H1 (cell line): ENCODE measurements around the gene CYRIA. TPM values are rescaled to one million over a fixed set of nuclear protein-coding genes. Genes with fewer than 3 reads are reported as not detected.

Experiments used
- CTCF ChIA-PET: fragments of 300-600 bp; sonication (Branson Sonifier 250); formaldehyde crosslinking; loops from one replicate; lab custom pipeline; 2021; ENCODE audit not compliant: partially characterized antibody; lab: Charles Lee
- POLR2A ChIA-PET: fragments of 300-600 bp; sonication (Branson Sonifier 250); formaldehyde crosslinking; loops from one replicate; lab custom pipeline; 2021; ENCODE audit warnings: inconsistent platforms; ENCODE audit not compliant: partially characterized antibody; lab: Charles Lee
- DNase-seq, 2 experiments: peaks; one replicate each; pipeline versions ENCODE4 v3.0.0 to v3.0.0-alpha.2; 2010 to 2022; ENCODE audit warnings: low spot score in 2 of 2, low read depth in 1 of 2, mixed read lengths in 1 of 2
- FAIRE-seq: peaks from 2 replicates; lab custom pipeline; 2011; peaks lifted over from hg19 to GRCh38; lab: Jason Lieb, UNC
- H2AFZ ChIP-seq: 2 replicates; pipeline ENCODE4 v1.8.1; 2012; ENCODE audit warnings: low read length, inconsistent platforms
- H2AK5ac ChIP-seq: 2 replicates; pipeline ENCODE4 v1.6.1; 2013; ENCODE audit warnings: low read depth, low read length
- H2BK120ac ChIP-seq: replicated peaks from 2 replicates; pipeline ENCODE3; 2013; ENCODE audit warnings: low read depth, low read length, inconsistent platforms
- H2BK12ac ChIP-seq: 2 replicates; pipeline ENCODE4 v1.6.1; 2013; ENCODE audit warnings: low read depth, low read length
- H2BK15ac ChIP-seq: 2 replicates; pipeline ENCODE4 v1.6.1; 2013; ENCODE audit warnings: low read length
- H2BK20ac ChIP-seq: 2 replicates; pipeline ENCODE4 v1.6.1; 2013; ENCODE audit warnings: low read length
- H2BK5ac ChIP-seq: 2 replicates; pipeline ENCODE4 v1.6.1; 2013; ENCODE audit warnings: low read depth, low read length
- H3K14ac ChIP-seq: 2 replicates; pipeline ENCODE4 v1.6.1; 2013; ENCODE audit warnings: inconsistent platforms; ENCODE audit not compliant: insufficient read length
- H3K18ac ChIP-seq: 2 replicates; pipeline ENCODE4 v1.6.1; 2013; ENCODE audit warnings: low read length; ENCODE audit errors: extremely low read depth
- H3K23ac ChIP-seq: 2 replicates; pipeline ENCODE4 v1.6.1; 2013; ENCODE audit warnings: inconsistent platforms; ENCODE audit not compliant: insufficient read length
- H3K23me2 ChIP-seq: 2 replicates; pipeline ENCODE4 v1.6.1; 2013; ENCODE audit warnings: low read depth, low read length
- H3K27ac ChIP-seq: 2 replicates; pipeline ENCODE4 v1.6.1; 2011; ENCODE audit warnings: low read depth, low read length, inconsistent platforms
- H3K27me3 ChIP-seq, 4 experiments: replicated peaks in 1 of 4; 1 replicate in 1 of 4; 2 replicates in 3 of 4; pipeline versions ENCODE4 v1.6.1 to v1.8.1; 2011 to 2013; ENCODE audit warnings: low read length in 3 of 4, mild to moderate bottlenecking in 3 of 4, inconsistent platforms in 2 of 4, mixed read lengths in 2 of 4, moderate library complexity in 1 of 4; ENCODE audit not compliant: control insufficient read depth in 3 of 4, insufficient read depth in 3 of 4; ENCODE audit errors: extremely low read depth in 1 of 4
- H3K36me3 ChIP-seq, 4 experiments: 2 replicates each; pipeline versions ENCODE4 v1.6.1 to v1.8.1; 2011 to 2013; ENCODE audit warnings: mild to moderate bottlenecking in 4 of 4, low read length in 3 of 4, moderate library complexity in 2 of 4, control low read depth in 1 of 4, inconsistent platforms in 1 of 4; ENCODE audit not compliant: insufficient read depth in 4 of 4, control insufficient read depth in 2 of 4
- H3K4ac ChIP-seq: replicated peaks from 2 replicates; pipeline ENCODE3; 2013; ENCODE audit warnings: low read length, low read depth, mixed read lengths, inconsistent platforms; ENCODE audit not compliant: insufficient read length
- H3K4me1 ChIP-seq, 4 experiments: replicated peaks in 1 of 4; 1 replicate in 1 of 4; 2 replicates in 3 of 4; pipeline versions ENCODE4 v1.6.1 to v1.8.1; 2011 to 2013; ENCODE audit warnings: low read length in 3 of 4, inconsistent platforms in 2 of 4, mixed read lengths in 1 of 4; ENCODE audit not compliant: insufficient read depth in 4 of 4, control insufficient read depth in 3 of 4
- H3K4me2 ChIP-seq, 2 experiments: 2 replicates each; pipeline versions ENCODE4 v1.6.1 to v1.8.1; 2011 to 2013; ENCODE audit warnings: low read depth in 2 of 2, low read length in 2 of 2, control low read depth in 1 of 2, inconsistent platforms in 1 of 2, mild to moderate bottlenecking in 1 of 2; ENCODE audit not compliant: insufficient read depth in 1 of 2
- H3K4me3 ChIP-seq, 4 experiments: fragments of 200-600, 300-600 bp in 1 of 4; sonication (generic), shearing (Covaris generic), sonication (Bioruptor Twin) in 1 of 4; 2 replicates each; pipeline versions ENCODE4 v1.5.1 to v1.8.1; 2011 to 2016; ENCODE audit warnings: low read length in 4 of 4, low read depth in 3 of 4, control low read depth in 2 of 4, inconsistent platforms in 2 of 4, mild to moderate bottlenecking in 2 of 4, mixed read lengths in 1 of 4, moderate library complexity in 1 of 4; ENCODE audit not compliant: insufficient read depth in 2 of 4; ENCODE audit errors: extremely low read depth in 1 of 4
- H3K56ac ChIP-seq: replicated peaks from 2 replicates; pipeline ENCODE3; 2013; ENCODE audit warnings: low read depth, mild to moderate bottlenecking, mixed read lengths, low read length, inconsistent platforms; ENCODE audit not compliant: insufficient read length
- H3K79me1 ChIP-seq: 2 replicates; pipeline ENCODE4 v1.6.1; 2013; ENCODE audit warnings: low read depth, low read length, control low read depth
- H3K79me2 ChIP-seq, 2 experiments: 2 replicates each; pipeline versions ENCODE4 v1.6.1 to v1.8.1; 2012 to 2013; ENCODE audit warnings: low read length in 2 of 2, mild to moderate bottlenecking in 2 of 2, inconsistent platforms in 1 of 2; ENCODE audit not compliant: insufficient read depth in 2 of 2, control insufficient read depth in 1 of 2
- H3K9ac ChIP-seq, 4 experiments: replicated peaks in 1 of 4; 1 replicate in 1 of 4; 2 replicates in 3 of 4; pipeline versions ENCODE4 v1.6.1 to v1.8.1; 2011 to 2013; ENCODE audit warnings: low read depth in 3 of 4, low read length in 3 of 4, control low read depth in 2 of 4, mild to moderate bottlenecking in 2 of 4, moderate library complexity in 2 of 4, inconsistent platforms in 1 of 4; ENCODE audit errors: extremely low read depth in 1 of 4
- H3K9me3 ChIP-seq, 2 experiments: 2 replicates each; pipeline versions ENCODE4 v1.6.1 to v1.8.1; 2012 to 2013; ENCODE audit warnings: mild to moderate bottlenecking in 2 of 2, moderate library complexity in 2 of 2, control low read depth in 1 of 2, inconsistent platforms in 1 of 2, low read depth in 1 of 2, low read length in 1 of 2, mixed read lengths in 1 of 2; ENCODE audit not compliant: insufficient read depth in 2 of 2
- H4K20me1 ChIP-seq, 2 experiments: replicated peaks in 1 of 2; 2 replicates each; pipeline versions ENCODE3 to v1.8.1; 2011 to 2013; ENCODE audit warnings: inconsistent platforms in 2 of 2, low read length in 2 of 2, mild to moderate bottlenecking in 1 of 2; ENCODE audit not compliant: insufficient read depth in 2 of 2, control insufficient read depth in 1 of 2
- H4K5ac ChIP-seq: 2 replicates; pipeline ENCODE4 v1.6.1; 2013; ENCODE audit warnings: low read length, low read depth, mixed read lengths, inconsistent platforms; ENCODE audit not compliant: insufficient read length
- H4K8ac ChIP-seq: 2 replicates; pipeline ENCODE4 v1.8.0; 2013; ENCODE audit warnings: mild to moderate bottlenecking, moderate library complexity, low read length, inconsistent platforms; ENCODE audit not compliant: insufficient read depth; ENCODE audit errors: extremely low read depth
- H4K91ac ChIP-seq: replicated peaks from 2 replicates; pipeline ENCODE3; 2013; ENCODE audit warnings: low read length, mixed read lengths, inconsistent platforms; ENCODE audit not compliant: insufficient read length
- BRCA1 ChIP-seq: IDR thresholded peaks from 2 replicates; pipeline ENCODE4 v1.6.1; 2012; ENCODE audit warnings: low read depth, low read length, improper control_type of control experiment
- CEBPB ChIP-seq: IDR thresholded peaks from 2 replicates; pipeline ENCODE4 v1.6.1; 2012; ENCODE audit warnings: low read depth, low read length
- CREB1 ChIP-seq: IDR thresholded peaks from 2 replicates; pipeline ENCODE4 v1.6.1; 2012; ENCODE audit warnings: inconsistent platforms
- FOSL1 ChIP-seq: IDR thresholded peaks from 2 replicates; pipeline ENCODE4 v1.6.1; 2011; ENCODE audit warnings: mild to moderate bottlenecking, low read depth, low read length, moderate library complexity; ENCODE audit not compliant: insufficient read depth
- GABPA ChIP-seq: IDR thresholded peaks from 2 replicates; pipeline ENCODE4 v1.6.1; 2011; ENCODE audit warnings: mild to moderate bottlenecking, low read length, moderate library complexity, borderline replicate concordance; ENCODE audit not compliant: insufficient read depth
- MAFK ChIP-seq: IDR thresholded peaks from 2 replicates; pipeline ENCODE4 v1.6.1; 2012; ENCODE audit warnings: low read depth, mild to moderate bottlenecking, improper control_type of control experiment, low read length
- NRF1 ChIP-seq: IDR thresholded peaks from 2 replicates; pipeline ENCODE4 v1.6.1; 2011; ENCODE audit warnings: mild to moderate bottlenecking, low read depth, low read length, improper control_type of control experiment
- POU5F1 ChIP-seq: IDR thresholded peaks from 2 replicates; pipeline ENCODE4 v1.6.1; 2011; ENCODE audit warnings: low read depth, mild to moderate bottlenecking, low read length, moderate library complexity
- SUZ12 ChIP-seq: fragments of 200-600 bp; sonication (generic); IDR thresholded peaks from 2 replicates; pipeline ENCODE4 v1.6.1; 2012; ENCODE audit warnings: mild to moderate bottlenecking, inconsistent platforms, low read length, moderate library complexity, mixed read lengths
- TAF1 ChIP-seq: IDR thresholded peaks from 2 replicates; pipeline ENCODE4 v1.6.1; 2011; ENCODE audit warnings: mild to moderate bottlenecking, low read depth, low read length
- TAF7 ChIP-seq: optimal IDR thresholded peaks from 2 replicates; pipeline ENCODE3; 2011; ENCODE audit warnings: low read depth, mild to moderate bottlenecking, inconsistent platforms, low read length, moderate library complexity, borderline replicate concordance
- WGBS, 2 experiments: shearing (Covaris generic) in 1 of 2; methylation state at CpG; one replicate each; pipeline versions ENCODE4 v1.1.6 to v1.1.7; 2013 to 2015; ENCODE audit warnings: low lambda C conversion rate in 2 of 2, mixed read lengths in 2 of 2, inconsistent platforms in 1 of 2, low coverage in 1 of 2, missing lambda C conversion rate in 1 of 2; ENCODE audit not compliant: insufficient replicate concordance in 2 of 2, insufficient coverage in 1 of 2, insufficient read length in 1 of 2; ENCODE audit errors: extremely low coverage in 1 of 2, missing lambda C conversion rate in 1 of 2; 5-methylcytosine and 5-hydroxymethylcytosine counted together
- polyA plus RNA-seq, 7 experiments: library from polyadenylated mRNA; depleted of rRNA in 3 of 7; stranded (reverse) in 5 of 7; unstranded in 2 of 7; fragments of >200 nt in 5 of 7; fragments of 200-250 nt in 2 of 7; gene quantifications; 1 replicate in 5 of 7; 2 replicates in 1 of 7; 4 replicates in 1 of 7; pipeline versions ENCODE4 v1.2.1 to v1.2.3, GENCODE V29; 2011 to 2013; ENCODE audit warnings: missing spikeins in 2 of 7, mixed read lengths in 2 of 7
- total RNA-seq: library from RNA; stranded (reverse); fragmentation: NEBNext Ultra II Directional; extraction: Animal tissue kit (Norgen Biotek cat#: 25700); gene quantifications from 2 replicates; pipeline ENCODE4 v1.2.1, GENCODE V29; 2021
- TF ChIP-seq, protein P1 (sequence below): IDR thresholded peaks from 2 replicates; pipeline ENCODE4 v1.6.1; 2012; ENCODE audit warnings: inconsistent platforms

Gene CYRIA
- total and polyA plus RNA-seq, 2 of the 8 experiments (the other 6 are each of a cell fraction or from before 2014, with no cell fraction given) = 1.5 to 9.8 TPM

DNA sequence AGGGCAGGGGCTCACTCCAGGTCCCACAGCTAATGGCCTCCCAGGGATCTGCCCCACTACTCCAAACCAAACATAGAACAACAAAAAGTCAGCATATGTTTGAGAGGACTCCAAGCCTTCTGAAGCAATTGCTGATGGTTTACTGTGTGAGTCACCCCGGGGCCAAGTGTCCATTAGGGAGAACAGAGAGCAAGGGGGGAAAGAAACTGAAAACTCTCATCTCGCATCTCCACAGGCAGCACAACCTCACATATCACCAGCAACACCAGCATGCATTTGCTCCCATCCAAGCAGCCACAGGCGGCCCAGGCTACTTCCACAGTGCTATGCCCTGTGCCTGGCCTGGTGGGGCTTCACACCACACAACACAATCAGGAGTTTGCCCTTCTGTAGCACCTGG, 39.1 kb downstream of the CYRIA start:
- no peak overlapping the region for H3K18ac ChIP-seq
- no peaks in the 10 kb centered on the region for H3K79me2 ChIP-seq
- CTCF ChIA-PET = interaction anchor here (1.3 to 13.4 kb wide), 7 partner anchors 8 to 129 kb away, joined by 3 to 208 read pairs (median 6); no protein-coding TSS in a partner anchor
- no peak overlapping the region for H2BK12ac ChIP-seq
- POLR2A ChIA-PET = interaction anchor here (1.1 kb wide), 1 partner anchor 11 kb away, joined by 4 read pairs; no protein-coding TSS in a partner anchor
- DNase-seq = no peak
- H4K8ac ChIP-seq = peak overlapping the region; percentile 19
- H4K20me1 ChIP-seq = no peaks in the 10 kb centered on the region
- H3K9me3 ChIP-seq = no peaks in the 10 kb centered on the region
- TF ChIP-seq NRF1 = no peak
- TF ChIP-seq SUZ12 = no peak
- no peak for TF ChIP-seq MAFK
- TF ChIP-seq, protein P1, sequence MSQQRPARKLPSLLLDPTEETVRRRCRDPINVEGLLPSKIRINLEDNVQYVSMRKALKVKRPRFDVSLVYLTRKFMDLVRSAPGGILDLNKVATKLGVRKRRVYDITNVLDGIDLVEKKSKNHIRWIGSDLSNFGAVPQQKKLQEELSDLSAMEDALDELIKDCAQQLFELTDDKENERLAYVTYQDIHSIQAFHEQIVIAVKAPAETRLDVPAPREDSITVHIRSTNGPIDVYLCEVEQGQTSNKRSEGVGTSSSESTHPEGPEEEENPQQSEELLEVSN = no peak
- TF ChIP-seq BRCA1 = no peak
- no peak for TF ChIP-seq GABPA
- TF ChIP-seq TAF7 = no peak
- TF ChIP-seq CREB1 = no peak
- TF ChIP-seq POU5F1 = no peak
- no peak for TF ChIP-seq CEBPB
- TF ChIP-seq TAF1 = no peak
- no peak for TF ChIP-seq FOSL1
- TF ChIP-seq, all 59 proteins: peak for 0
- Histone ChIP-seq H2BK15ac (no peak overlapping the region), H2BK5ac (no peak overlapping the region), H3K4me2 (no peak overlapping the region), H4K91ac (peak overlapping the region; percentile 31), H3K79me1 (no peaks in the 10 kb centered on the region), H3K36me3 (no peaks in the 10 kb centered on the region), H3K4ac (no peak overlapping the region), H3K23me2 (no peaks in the 10 kb centered on the region), H2AK5ac (no peak overlapping the region), H3K4me3 (no peak overlapping the region), H3K14ac (no peak overlapping the region), H3K4me1 (peaks cover 0 to 6% (median 4%) of the 10 kb centered on the region in 4 experiments; a peak in 5 of 7 replicates), H3K9ac (no peak overlapping the region), H2BK120ac (no peak overlapping the region), H2AFZ (no peak overlapping the region), H2BK20ac (no peak overlapping the region), H3K23ac (no peak overlapping the region), H3K27me3 (no peaks in the 10 kb centered on the region), H3K27ac (no peak overlapping the region), H3K56ac (no peak overlapping the region), H4K5ac (no peak overlapping the region)
- FAIRE-seq = no peak
- 77% methylated on average over 3 of the region's 3 CpGs; no CpG with 5 or more reads in 1 of the 2 experiments for WGBS, 2 experiments
